NCI-H1048 (cell line): Measurements from ENCODE around the gene MRPL28.
"Not testable (repeated sequence)": the region's sequence is repeated elsewhere in the genome, so short reads cannot be mapped to it uniquely, and the experiment has no call there.

Experiments
- DNase-seq: peaks from one replicate; lab custom pipeline; 2025; lab: John Stamatoyannopoulos, UW

MRPL28 gene

DNA sequence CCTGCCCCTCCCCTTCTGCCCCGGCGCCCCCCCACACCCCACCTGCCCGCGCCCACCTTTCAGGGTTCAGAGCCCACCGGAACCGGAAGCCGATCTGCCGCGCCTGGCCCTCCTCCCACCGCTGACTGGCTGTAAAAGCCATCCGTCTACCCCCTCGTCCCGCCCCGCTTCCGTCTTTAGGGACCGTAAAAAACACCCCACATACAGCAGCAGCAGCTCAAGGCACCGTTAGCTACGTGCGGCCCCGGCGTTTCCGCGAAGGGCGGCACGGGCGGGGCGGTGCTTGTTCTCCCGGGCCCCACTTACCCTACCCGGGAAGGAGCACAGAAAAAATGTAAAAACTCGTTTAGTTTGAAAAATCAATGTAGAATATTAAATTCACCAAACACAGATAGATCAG is at the start of gene MRPL28:
MRPL28 (minus strand) TSS at position 96 of the 400 bp plus-strand sequence. CDS start 320 bp downstream, outside the sequence.
- DNase-seq, result peak; percentile 36

DNA sequence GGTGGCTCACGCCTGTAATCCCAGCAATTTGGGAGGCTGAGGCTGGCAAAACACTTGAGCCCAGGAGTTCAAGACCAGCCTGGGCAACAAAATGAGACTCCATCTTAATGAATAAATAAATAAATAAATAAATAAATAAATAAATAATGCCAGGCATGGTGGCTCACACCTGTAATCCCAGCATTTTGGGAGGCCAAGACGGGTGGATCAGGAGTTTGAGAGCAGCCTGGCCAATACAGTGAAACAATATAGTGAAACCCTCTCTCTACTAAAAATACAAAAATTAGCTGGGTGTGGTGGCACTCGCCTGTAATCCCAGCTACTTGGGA is 44.8 kb upstream of the MRPL28 start:
- not testable (repeated sequence) for DNase-seq

DNA sequence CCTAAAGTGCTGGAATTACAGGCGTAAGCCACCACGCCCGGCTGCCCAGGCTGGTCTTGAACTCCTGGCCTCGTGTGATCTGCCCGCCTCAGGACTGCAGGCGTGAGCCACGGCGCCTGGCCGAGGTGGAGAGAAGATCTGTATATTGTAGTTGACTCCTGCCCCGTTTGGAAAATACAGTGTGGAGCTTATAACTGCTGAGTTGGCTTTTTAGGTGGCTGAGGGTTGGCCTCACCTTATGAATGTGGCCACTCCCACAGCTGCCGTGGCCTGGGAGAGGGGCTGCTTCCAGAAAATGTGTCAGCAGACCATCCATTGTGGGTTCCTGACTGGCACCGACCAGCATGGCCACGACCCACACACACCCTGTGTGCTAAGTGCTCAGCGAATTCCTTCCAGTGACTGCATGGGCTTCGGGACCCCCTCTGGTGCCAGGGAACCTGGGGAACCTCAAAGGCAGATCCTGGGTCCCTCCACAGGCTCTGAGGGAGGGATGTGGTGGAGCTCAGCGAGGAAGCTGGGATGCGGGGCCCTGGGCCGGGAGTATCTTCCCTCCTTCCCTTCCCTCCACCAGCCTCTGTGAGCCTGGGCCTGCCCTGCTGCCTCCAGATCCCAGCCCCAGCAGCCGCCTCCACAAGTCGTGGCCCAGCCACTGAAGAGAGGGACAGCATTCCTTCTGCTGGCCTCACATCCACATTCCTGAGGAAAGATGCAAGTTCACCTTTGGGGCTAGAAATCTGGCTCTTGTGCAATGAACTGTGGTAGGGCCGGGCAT is 44.2 kb upstream of the MRPL28 start:
- DNase-seq, result no peak

DNA sequence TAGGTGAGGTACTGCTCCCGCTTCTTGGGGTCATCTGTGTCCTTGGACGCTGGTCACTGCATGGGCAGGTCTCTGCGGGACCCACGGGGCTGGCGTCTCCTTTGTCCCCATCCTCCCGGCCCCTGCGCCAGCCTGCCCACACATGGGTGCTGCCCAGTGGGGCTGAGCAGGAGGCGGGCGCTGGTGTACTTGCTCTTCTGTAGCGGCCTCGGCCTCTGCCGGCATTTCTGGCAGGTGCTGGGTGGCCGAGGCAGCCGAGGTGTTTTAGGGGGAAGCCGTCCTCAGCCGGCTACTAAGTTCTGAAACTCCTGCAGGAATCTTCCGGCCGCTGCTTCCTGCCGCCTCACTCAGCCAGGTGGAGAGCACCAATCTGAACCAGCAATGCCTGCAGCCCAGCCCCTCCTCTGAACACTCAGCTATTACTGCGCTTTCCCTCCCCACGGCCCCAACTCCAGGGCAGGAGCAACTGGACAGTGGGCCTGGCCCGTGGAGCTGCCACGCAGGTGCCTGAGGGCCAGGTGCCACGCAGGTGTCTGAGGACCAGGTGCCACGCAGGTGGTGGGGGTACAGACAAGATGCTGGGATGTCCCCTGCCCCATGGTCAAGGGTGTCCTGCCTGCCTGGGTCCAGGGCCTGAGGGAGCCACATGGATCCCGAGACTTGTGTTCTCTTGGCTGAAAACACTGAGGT is 41.4 kb upstream of the MRPL28 start:
- DNase-seq, result no peak

DNA sequence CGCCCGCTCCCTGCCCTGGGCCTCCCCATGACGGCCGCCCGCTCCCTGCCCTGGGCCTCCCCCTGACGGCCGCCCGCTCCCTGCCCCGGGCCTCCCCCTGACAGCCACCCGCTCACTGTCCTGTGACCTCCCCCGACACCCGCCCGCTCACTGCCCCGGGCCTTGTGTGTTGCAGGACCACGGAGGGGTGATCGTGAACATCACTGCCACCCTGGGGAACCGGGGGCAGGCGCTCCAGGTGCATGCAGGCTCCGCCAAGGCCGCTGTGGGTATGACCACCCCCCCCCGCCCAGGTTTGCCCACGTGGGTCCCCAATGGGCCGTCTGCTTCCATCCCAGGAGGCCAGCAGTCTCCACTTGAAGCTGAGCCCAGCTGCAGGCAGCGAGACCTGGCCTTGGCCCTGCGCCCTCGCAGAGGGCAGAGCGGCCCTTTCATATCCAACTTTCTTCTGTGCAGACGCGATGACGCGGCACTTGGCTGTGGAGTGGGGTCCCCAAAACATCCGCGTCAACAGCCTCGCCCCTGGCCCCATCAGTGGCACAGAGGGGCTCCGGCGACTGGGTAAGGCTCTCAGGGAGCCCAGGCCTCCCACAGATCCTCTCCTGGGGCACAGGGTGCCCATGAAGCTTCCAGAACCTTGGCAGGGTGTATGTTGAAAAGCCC is 40.3 kb upstream of the MRPL28 start:
- DNase-seq, result no peak

DNA sequence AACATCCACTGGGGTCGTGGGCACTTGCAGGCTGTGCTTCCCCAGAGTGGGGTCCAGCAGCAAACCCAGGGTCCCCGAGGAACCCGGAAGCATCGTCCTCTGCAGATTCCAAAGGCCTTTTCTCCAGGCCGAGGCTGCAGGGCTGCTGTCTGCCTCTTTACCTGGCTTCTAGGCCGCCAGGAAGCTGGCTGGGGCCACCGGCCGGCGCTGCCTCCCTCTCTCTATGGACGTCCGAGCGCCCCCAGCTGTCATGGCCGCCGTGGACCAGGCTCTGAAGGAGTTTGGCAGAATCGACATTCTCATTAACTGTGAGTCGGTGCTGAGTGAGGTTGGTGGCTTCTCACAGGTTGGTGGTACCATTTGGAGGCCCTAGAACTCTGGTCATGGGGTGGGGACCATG is 36.9 kb upstream of the MRPL28 start:
- DNase-seq, result no peak

DNA sequence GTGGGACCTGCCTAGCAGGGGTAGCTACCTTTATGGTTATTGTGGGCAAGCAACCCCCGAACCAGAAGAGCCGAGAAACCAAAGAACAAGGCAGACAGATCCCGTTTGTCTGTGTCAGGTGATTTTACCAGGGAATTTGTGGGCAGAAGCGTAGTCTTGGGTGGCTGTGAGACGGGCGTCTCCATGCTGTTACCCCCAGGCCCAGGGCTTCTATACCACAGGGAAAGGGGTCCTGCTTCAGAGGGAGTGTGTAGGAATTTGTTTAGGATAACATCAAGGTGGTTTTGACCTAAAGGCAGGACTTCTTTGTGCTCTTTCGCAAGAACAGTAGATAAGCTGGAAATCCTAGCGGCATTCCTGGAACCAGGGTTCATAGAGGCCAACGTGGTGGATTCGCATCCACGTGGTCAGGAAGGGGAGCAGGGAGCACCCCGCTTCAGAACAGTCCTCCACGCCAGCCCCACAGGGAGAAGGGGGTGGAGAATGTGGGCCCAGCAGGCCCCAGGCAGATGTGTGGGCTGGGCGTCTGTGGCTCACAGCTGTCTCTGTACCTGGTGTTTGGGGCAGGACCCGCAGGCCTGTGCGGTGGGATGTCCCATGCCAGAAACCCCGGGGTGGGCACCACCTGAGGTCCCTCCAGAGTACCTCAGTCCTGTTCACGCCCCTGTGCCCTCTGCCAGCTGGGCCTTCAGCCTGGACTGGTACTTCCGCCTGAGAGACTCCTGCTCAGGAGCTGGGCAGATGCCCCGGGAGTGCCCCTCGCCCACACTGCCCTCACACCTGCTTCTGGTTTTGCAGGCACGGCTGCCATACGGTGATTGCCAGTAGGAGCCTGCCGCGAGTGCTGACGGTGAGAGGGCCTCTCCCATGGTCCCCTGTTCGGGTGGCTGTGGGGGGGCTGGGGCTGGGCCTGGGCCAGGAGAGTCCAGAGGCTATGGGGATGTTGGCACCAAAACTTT is 35.5 kb upstream of the MRPL28 start:
- no peak for DNase-seq

DNA sequence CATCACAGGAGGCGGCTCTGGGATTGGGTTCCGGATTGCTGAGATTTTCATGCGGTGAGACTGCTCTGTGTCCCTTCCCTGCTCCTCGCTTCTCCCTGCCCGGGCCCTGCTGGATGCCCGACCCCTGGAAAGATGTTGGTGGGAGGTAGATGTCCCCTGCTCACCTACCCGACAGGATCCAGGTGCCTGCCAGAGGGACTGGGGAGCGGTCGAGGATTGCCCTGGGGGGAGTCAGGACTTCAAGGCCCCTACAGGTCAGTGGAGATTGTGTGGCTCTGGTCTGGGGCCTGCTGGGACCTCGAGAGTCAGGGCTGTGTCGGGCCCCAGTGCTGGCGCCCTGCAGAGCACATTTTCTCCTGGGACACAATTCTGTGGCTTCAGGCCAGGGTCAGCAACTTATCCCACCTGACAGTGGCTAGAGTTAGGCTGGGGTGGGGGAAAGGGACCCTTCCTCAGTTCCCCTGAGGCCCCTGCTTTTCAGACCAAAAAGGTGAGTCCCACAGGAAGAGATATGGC is 34.7 kb upstream of the MRPL28 start:
- DNase-seq, result no peak

DNA sequence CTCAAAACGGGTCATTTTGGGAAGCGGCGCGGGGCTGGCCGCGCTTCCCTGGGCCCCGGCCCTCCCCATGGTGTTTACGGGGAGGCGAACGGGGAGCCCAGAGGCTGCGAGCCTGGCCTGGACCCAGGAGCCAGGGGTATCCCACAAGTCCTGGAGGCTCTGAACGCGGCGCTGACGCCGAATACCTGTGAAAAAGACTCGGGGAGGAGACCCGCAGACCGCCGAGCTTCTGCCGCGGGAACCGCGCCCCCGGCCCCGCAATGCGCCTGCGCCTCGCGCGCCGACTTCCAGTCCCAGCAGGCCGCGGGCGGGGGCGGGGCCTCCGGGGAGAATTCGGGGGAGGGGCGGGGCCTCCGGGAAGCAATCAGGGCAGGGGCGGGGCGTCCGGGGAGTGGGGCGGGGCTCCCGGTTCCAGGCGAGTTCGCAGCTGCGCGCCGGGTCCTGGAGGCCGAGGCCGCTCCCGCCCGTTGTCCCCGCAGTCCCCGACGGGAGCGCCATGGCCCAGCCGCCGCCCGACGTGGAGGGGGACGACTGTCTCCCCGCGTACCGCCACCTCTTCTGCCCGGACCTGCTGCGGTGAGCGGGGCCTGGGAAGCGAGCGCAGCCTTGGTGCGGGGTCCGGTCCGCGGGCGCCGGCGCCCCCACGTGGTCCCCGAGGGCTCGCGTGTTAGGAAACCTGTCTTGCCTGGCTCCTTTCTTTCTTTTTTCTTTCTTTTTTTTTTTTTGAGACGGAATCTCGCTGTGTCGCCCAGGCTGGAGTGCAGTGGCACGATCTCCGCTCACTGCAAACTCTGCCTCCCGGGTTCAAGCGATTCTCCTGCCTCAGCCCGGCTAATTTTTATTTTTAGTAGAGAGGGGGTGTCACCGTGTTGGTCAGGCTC is 31.4 kb upstream of the MRPL28 start, which contains the start of gene DECR2:
DECR2 (plus strand) TSS at position 418 of the 881 bp plus-strand sequence; CDS start at position 497, 79 bp downstream.
- peak; percentile 37 for DNase-seq

DNA sequence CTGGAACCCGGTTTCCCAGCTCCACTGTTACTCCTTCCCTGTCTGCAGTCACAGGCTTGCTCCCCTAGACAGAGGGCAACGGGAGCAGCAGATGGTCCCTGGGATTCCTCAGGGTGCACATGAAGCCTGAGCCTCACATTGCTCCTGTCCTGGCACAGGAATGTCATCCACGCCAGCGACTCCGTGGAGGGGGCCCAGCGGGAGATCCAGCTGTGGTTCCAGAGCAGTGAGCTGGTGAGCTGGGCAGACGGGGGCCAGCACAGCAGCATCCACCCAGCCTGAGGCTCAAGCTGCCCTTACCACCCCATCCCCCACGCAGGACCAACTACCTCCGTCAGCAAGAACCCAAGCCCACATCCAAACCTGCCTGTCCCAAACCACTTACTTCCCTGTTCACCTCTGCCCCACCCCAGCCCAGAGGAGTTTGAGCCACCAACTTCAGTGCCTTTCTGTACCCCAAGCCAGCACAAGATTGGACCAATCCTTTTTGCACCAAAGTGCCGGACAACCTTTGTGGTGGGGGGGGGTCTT is 29.8 kb upstream of the MRPL28 start:
- no peak for DNase-seq

DNA sequence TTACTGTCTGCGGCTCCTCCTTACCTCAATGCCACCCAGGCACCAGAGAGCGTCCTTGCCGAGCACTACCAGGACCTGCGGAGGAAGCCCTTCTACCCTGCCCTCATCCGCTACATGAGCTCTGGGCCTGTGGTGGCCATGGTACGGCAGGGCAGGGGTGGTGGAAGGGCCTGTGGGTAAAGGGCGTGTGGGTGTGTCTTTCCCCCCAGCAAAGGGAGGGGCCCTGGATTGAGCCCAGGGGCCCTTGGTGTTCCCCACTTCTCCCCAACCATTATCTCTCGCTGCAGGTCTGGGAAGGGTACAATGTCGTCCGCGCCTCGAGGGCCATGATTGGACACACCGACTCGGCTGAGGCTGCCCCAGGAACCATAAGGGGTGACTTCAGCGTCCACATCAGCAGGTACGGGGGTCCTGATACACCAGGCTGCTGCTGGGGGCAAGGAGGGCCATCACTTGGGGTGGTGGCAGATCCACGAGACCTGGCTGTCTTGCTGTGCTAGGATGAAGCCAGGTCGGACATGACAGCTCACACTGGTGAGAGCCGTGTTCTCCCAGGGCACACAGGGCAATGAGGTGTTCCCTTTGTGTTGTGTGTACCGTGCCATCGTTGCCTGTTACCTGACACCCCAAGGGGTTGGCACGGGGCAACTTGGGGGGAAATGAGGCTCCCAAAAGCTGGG is 29.1 kb upstream of the MRPL28 start:
- no peak for DNase-seq

DNA sequence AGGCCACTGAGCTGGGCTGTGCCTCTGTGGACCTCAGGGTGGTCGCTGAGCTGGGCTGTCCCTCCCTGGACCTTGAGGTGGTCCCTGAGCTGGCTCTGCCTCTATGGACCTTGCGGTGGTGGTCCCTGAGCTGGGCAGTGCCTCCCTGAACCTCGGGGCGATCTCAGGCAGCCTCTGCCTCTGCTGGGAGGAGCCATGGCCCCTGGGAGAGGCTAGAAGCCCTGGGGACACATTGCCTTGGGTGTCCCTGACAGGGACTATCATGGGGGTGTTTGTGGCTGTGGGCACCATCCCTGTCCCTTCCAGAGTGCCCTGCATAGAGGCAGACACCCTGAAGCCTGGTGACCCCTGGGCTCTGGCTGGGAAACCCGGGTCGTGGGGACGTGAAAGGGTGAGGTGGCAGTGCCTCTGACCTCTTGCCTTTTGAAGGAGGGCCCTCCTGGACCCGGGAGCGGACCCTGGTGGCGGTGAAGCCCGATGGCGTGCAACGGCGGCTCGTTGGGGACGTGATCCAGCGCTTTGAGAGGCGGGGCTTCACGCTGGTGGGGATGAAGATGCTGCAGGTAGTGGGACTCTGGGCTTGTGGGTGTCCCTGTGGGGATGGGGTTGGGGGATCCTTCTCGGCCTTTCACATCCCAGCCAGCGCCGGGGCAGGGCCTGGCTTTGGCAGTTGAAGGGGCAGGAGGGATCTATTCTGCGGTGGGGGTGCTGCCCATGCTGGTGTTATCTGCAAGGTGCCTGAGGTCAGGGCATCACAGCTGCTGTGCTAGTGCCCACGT is 28.4 kb upstream of the MRPL28 start:
- DNase-seq, result no peak

DNA sequence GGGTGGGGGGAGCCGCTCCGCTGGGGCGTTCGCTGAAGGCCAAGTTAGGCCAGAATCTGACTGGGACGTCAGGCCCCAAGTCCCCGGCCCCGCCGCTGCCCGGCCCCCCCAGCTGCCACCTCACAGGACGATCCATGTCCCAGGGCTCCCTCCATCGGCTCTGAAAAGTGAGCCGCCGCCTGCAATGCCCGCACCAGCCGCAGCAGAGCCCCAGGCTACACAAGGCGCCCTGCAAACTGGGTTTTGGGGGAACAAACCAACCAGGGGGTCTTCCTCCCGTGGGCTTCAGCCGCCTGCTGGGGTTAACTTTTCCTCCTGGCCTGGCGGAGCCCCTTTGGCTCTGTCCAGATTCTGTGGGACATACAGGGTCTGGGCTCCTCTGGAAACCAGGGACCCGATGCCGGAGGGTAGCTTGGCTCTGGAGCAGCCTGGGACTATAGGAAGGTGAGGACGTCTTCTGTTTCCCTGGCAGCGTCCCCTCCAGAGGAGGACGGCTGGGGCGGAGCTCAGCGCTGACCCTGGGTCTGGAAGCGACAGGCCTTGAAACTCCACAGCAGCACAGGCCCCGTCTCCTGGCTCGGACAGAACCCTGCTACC is 27.5 kb upstream of the MRPL28 start:
- no peak for DNase-seq

DNA sequence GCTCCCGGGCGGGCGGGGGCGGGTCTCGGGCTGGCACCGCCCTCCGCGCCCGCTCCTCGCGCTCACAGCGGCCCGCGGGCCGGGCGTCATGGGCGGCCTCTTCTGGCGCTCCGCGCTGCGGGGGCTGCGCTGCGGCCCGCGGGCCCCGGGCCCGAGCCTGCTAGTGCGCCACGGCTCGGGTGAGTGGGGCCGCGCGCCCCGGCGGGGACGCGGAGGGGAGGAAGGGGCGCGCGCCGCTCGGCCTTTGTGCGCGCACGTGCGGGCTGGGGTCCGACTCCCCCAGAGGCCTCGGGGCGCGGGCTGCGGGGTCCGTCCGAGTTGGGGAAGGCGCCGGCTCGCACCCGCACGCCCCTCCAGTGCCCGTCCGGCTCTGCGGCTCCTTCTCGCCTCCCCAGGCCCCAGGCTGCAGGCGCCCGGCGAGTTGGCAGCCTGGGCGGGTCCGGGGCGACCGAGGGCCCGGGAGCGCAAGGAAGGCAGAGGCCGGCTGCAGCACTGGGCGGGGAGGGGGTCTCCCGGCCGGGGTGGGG is 26.9 kb upstream of the MRPL28 start, which contains the start of gene NME4:
NME4 (plus strand) TSS at position 65 of the 527 bp plus-strand sequence; CDS start at position 89, 24 bp downstream.
- no peak for DNase-seq

DNA sequence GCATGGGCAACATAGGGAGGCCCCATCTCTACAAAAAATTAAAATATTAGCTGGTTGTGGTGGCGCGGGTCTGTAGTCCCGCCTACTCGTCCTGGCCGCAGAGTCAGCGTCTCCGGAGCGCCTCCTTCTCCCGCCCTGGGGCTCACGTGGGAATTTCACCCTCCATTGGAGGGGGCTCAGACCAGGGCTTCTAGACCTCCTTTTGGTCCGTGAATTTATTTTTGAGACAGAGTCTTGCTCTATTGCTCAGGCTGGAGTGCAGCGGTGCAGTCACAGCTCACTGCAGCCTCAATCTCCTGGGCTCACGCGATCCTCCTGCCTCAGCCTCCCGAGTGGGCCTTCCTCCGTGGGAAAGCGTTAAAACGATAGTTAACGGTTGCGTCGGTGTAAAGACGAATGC is 26.3 kb upstream of the MRPL28 start:
- DNase-seq, result no peak

DNA sequence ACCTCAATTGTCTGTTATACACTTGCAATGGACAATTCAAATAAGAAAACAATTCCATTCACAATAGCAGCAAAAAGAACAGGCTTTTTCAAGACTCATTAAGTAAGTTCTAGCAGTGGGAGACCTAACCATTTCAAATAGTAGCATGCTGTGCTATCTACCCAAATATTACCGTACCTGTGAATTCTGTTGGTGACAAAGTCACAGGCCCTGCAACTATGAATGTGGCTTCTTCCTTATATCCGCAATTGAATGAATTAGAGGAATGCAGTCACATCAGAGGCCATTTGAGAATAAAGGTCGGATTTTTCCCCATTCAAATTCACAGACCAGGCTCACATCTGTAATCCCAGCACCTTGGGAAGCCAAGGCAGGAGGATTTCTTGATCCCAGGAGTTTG is 25.9 kb upstream of the MRPL28 start:
- no peak for DNase-seq

DNA sequence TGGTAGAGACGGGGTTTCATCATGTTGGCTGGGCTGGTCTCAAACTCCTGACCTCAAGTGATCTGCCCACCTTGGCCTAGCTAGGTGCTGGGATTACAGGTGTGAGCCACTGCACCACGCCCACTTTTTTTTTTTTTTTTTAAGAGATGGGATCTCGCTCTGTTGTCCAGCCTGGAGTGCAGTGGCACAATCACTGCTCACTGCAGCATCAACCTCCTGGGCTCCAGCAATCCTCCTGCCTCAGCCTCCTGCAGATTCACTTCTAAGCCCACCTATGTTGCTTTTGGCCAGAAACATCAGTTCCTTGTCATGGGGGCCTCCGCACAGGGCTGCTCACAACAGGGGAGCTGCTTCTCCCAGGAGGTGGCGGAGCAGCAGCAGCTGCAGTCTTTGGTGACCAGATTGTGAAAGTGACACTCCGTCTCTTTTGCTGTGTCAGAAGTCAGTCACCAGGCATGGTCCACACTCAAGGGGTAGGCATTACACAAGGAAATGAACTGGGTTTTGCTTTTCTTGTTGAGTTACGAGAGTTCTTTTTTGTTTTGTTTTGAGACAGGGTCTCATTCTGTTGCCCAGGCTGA is 22.2 kb upstream of the MRPL28 start:
- DNase-seq, result no peak

DNA sequence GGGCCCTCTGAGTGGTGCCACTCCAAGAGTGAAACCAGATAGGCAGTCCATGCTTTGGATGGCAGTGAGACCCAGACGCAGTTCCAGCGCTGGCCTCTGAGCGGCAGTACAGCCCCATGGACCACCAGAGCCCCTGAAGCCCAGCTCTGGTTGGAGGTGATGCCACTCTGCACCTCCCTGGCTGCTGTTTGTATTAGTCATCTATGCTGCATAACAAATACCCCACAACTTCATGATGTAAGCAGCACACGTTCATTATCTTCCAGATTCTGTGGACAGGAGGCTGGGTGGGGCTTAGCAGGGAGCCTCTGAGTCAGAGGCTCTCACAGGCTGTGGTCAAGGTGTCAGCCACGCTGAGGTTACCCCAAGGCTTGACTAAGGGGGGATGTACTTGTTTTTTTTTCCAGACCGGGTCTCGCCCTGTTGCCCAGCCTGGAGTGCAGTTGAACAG is 21.6 kb upstream of the MRPL28 start:
- DNase-seq, result no peak
